Stomach (tissue), 4 donors: ENCODE results near the gene SPC24.

Experiments used
- POLR2AphosphoS5 ChIP-seq, 3 donors: sonication (generic); formaldehyde crosslinking; IDR thresholded peaks; one replicate each; pipeline ENCODE4 v1.6.1; 2016; ENCODE audit warnings: antibody characterized with exemption in 3 of 3
- TF ChIP-seq, protein P1 (sequence below), 7 experiments: fragments of 450-650 bp in 4 of 7; fragments of 200-600 bp in 3 of 7; sonication (generic) in 3 of 7; IDR thresholded peaks; one replicate each; pipeline ENCODE4 v1.5.1; 2016 to 2019; ENCODE audit warnings: antibody characterized with exemption in 7 of 7, control low read depth in 2 of 7, mild to moderate bottlenecking in 1 of 7

GRCh38 chr19:11136400-11137101 lies 19.0 kb downstream of the SPC24 start:
- TF ChIP-seq POLR2AphosphoS5 (IDR thresholded peaks at IDR 0.05), result no peak
- TF ChIP-seq, protein P1, sequence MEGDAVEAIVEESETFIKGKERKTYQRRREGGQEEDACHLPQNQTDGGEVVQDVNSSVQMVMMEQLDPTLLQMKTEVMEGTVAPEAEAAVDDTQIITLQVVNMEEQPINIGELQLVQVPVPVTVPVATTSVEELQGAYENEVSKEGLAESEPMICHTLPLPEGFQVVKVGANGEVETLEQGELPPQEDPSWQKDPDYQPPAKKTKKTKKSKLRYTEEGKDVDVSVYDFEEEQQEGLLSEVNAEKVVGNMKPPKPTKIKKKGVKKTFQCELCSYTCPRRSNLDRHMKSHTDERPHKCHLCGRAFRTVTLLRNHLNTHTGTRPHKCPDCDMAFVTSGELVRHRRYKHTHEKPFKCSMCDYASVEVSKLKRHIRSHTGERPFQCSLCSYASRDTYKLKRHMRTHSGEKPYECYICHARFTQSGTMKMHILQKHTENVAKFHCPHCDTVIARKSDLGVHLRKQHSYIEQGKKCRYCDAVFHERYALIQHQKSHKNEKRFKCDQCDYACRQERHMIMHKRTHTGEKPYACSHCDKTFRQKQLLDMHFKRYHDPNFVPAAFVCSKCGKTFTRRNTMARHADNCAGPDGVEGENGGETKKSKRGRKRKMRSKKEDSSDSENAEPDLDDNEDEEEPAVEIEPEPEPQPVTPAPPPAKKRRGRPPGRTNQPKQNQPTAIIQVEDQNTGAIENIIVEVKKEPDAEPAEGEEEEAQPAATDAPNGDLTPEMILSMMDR (IDR thresholded peaks at IDR 0.05), result no peak
